ENCODE measurements around the gene GRID2IP. TPM values are rescaled to one million over a fixed set of nuclear protein-coding genes. Genes with fewer than 3 reads are reported as not detected.

The GRID2IP gene
- under 1 TPM in 1 of 4 donors, not detected in 3; 0.13 TPM for total RNA-seq

DNA sequence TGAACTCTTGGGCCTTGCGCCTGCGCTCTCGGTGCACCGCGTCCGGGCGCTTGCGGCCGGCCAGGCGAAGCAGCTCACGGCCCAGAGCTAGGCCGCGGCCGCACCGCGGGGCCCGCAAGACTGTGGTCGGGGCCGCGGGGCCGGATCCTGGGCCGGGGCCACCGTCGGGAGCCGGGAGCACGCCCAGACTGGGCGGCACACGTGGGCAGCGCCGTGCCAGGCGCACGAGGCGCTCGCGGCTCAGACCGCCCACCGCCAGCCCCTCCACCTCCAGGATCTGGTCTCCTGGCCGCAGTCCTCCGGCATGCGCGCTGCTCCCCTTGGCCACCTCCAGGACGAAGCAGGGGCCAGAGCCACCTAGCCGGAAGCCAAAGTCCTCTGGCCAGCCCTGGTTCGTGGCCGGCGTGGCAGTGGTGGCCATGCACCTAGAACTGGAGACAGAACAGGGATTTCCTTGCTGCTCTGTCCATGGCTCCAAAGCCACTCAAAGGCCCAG, at the start of gene GRID2IP:
TSS of gene GRID2IP (minus strand) at position 446 of the 496 bp plus-strand sequence. CDS start at position 421, 25 bp downstream.
- DNase-seq (no peak), ATAC-seq (no peak)
- Histone ChIP-seq H3K27me3 (no peaks in the 10 kb centered on the region), H3K36me3 (no peaks in the 10 kb centered on the region), H3K4me1 (no peaks in the 10 kb centered on the region), H3K9me3 (no peaks in the 10 kb centered on the region), H3K4me3 (no peak within 1 kb of the TSS), H3K27ac (no peak within 1 kb of the TSS)
- in situ Hi-C loops (cut with MboI; ENCODE audit: low sequenced_read_pairs in 4 of 4) (no loop called here), intact Hi-C loops (cut with DNase I; ENCODE audit: low total_unique reads) (no loop called here)
- no peak for TF ChIP-seq POLR2A (IDR thresholded peaks at IDR 0.05)
- TF ChIP-seq, protein P1, sequence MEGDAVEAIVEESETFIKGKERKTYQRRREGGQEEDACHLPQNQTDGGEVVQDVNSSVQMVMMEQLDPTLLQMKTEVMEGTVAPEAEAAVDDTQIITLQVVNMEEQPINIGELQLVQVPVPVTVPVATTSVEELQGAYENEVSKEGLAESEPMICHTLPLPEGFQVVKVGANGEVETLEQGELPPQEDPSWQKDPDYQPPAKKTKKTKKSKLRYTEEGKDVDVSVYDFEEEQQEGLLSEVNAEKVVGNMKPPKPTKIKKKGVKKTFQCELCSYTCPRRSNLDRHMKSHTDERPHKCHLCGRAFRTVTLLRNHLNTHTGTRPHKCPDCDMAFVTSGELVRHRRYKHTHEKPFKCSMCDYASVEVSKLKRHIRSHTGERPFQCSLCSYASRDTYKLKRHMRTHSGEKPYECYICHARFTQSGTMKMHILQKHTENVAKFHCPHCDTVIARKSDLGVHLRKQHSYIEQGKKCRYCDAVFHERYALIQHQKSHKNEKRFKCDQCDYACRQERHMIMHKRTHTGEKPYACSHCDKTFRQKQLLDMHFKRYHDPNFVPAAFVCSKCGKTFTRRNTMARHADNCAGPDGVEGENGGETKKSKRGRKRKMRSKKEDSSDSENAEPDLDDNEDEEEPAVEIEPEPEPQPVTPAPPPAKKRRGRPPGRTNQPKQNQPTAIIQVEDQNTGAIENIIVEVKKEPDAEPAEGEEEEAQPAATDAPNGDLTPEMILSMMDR (IDR thresholded peaks at IDR 0.05 in 4 of 5, conservative IDR thresholded peaks at IDR 0.05 in 1 of 5), result no peak

DNA sequence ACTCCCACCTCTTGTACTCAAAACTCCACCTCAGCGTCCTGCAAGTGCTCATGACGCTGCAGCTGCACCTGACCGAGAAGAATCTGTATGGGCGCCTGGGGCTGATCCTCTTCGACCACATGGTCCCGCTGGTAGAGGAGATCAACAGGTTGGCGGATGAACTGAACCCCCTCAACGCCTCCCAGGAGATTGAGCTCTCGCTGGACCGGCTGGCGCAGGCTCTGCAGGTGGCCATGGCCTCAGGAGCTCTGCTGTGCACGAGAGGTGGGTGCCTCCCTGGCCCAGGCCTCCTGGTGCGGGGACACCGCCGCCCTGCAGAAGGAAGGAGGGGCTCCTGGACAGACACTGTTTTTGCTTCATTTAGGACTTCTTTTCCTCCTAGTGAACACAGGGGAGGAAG, 48.8 kb upstream of the GRID2IP start:
- DNase-seq (no peak), ATAC-seq (no peak)
- Histone ChIP-seq H3K4me3 (no peak overlapping the region), H3K27ac (no peak overlapping the region), H3K27me3 (no peaks in the 10 kb centered on the region), H3K9me3 (no peaks in the 10 kb centered on the region), H3K36me3 (peaks cover 0 to 84% of the 10 kb centered on the region in 2 donors), H3K4me1 (no peaks in the 10 kb centered on the region)
- TF ChIP-seq POLR2A (IDR thresholded peaks at IDR 0.05), result no peak
- TF ChIP-seq, protein P1 (IDR thresholded peaks at IDR 0.05 in 4 of 5, conservative IDR thresholded peaks at IDR 0.05 in 1 of 5), result no peak
- in situ Hi-C loops (cut with MboI; ENCODE audit: low sequenced_read_pairs in 4 of 4), result no loop called here
- intact Hi-C loops (cut with DNase I; ENCODE audit: low total_unique reads), result no loop called here

DNA sequence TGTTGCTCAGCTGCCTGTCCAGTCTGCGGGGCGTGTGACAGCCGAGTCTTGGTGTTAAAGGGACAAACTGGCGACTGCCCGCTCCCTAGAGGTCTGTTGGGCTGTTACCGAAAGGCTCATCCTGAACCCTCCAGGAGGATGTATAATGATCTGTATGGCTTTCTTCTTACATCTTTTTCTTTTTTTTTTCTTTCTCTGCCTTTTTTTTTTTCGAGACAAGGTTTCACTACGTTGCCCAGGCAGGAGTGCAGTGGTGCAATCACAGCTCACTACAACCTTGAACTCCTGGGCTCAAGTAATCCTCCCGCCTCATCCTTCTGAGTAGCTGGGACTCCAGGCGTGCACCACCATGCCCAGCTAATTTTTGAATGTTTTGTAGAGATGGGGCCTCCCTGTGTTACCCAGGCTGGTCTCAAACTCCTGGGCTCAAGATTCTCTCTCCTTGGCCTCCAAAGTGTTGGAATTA, 39.4 kb upstream of the GRID2IP start:
- in situ Hi-C loops (cut with MboI; ENCODE audit: low sequenced_read_pairs in 4 of 4), result no loop called here
- Histone ChIP-seq H3K36me3 (peaks cover 0 to 68% of the 10 kb centered on the region in 2 donors), H3K4me3 (peak overlapping the region; percentile 71 to 90 (median 82)), H3K27ac (peak overlapping the region; percentile 68 to 90 (median 82)), H3K27me3 (no peaks in the 10 kb centered on the region), H3K4me1 (peaks cover 14 to 15% of the 10 kb centered on the region in 2 donors), H3K9me3 (no peaks in the 10 kb centered on the region)
- DNase-seq (no peak), ATAC-seq (peak in 1 of 2 donors; percentile 28)
- TF ChIP-seq, protein P1 (IDR thresholded peaks at IDR 0.05 in 4 of 5, conservative IDR thresholded peaks at IDR 0.05 in 1 of 5), result no peak
- TF ChIP-seq POLR2A (IDR thresholded peaks at IDR 0.05), result no peak
- intact Hi-C loops (cut with DNase I; ENCODE audit: low total_unique reads), result loop anchor here (1.0 to 5.0 kb wide), 3 partner anchors 13 to 1707 kb away; partner anchors contain the start of genes ZDHHC4 and ZNF12

DNA sequence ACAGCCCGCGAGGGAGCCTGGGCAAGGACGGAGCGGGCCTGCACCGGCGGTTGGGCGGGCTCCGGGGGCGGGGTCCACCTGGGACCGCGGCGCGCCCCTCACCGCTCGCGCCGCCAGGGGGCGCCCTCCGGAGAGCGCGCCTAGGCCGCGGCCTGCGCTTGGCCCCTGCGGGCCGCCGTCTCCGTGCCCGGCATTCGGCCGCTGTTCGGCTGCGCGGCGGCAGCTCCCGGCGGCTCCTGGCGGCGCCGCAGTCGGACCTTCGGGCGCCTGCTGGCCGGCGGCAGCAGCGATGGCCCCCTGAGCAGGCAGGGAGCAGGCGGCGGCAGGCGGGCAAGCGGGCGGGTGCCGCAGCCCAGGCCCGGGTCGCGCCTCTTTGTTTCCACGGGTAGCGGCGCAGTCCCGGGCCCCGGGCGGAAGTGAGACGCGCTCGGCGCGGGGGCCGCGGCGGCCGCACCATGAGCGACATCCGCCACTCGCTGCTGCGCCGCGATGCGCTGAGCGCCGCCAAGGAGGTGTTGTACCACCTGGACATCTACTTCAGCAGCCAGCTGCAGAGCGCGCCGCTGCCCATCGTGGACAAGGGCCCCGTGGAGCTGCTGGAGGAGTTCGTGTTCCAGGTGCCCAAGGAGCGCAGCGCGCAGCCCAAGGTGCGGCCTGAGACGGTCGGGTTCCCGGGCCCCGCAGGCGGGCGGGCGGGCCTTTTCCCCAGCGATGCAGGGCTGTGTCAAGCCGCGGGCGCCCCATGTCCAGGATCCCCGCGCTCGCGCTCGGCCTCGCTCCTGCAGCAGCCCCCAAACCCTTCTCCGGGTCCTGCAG, 38.8 kb upstream of the GRID2IP start, which contains the start of gene INTS15:
TSS of gene INTS15 (plus strand) at position 193 of the 816 bp plus-strand sequence. CDS start at position 456, 263 bp downstream.
- H3K36me3 ChIP-seq, result peaks cover 0 to 68% of the 10 kb centered on the region in 2 donors
- peak; percentile 80 to 85 for TF ChIP-seq POLR2A (IDR thresholded peaks at IDR 0.05)
- TF ChIP-seq, protein P1 (IDR thresholded peaks at IDR 0.05 in 4 of 5, conservative IDR thresholded peaks at IDR 0.05 in 1 of 5), result peak; percentile 52 to 99 (median 98)
- H3K4me1 ChIP-seq, result peaks cover 14 to 15% of the 10 kb centered on the region in 2 donors
- intact Hi-C loops (cut with DNase I; ENCODE audit: low total_unique reads), result loop anchor here (1.0 to 5.0 kb wide), 4 partner anchors 13 to 1707 kb away; partner anchors contain the start of genes ZDHHC4, ZNF12 and ZNF316
- H3K27me3 ChIP-seq, result no peaks in the 10 kb centered on the region
- in situ Hi-C loops (cut with MboI; ENCODE audit: low sequenced_read_pairs in 4 of 4), result no loop called here
- H3K4me3 ChIP-seq, result peak within 1 kb of the TSS; percentile 71 to 90 (median 82)
- H3K27ac ChIP-seq, result peak within 1 kb of the TSS; percentile 68 to 90 (median 82)
- no peaks in the 10 kb centered on the region for H3K9me3 ChIP-seq
- peak; percentile 18 to 50 for DNase-seq
- ATAC-seq, result peak; percentile 89 to 92
